ENCODE results near the gene FLNC. TPM values are rescaled to one million over a fixed set of nuclear protein-coding genes. Genes with fewer than 3 reads are reported as not detected.

FLNC gene
- total and polyA plus RNA-seq, 3 experiments from 2014 or later = not detected

DNA sequence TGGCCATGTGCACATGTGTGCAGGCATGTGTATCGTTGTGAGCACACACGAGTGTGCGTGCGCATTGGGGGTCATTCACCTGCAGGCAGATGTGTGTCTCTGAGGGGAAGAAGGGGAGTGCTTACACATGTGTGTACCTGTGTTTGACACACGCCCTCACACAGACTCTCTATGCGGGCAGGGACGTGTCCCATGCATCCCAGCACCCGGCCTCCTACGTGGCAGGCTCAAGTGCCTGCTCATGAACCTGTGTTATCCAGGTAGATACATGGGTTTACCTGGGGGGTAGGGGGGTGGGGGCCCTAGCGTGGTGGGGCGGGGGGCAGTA is 61.7 kb downstream of the FLNC start:
- H3K9me3 ChIP-seq (ENCODE audit: low read length) = no peaks in the 10 kb centered on the region
- H3K4me1 ChIP-seq (ENCODE audit: insufficient read depth, low read length) = no peaks in the 10 kb centered on the region
- no peaks in the 10 kb centered on the region for H3K36me3 ChIP-seq (ENCODE audit: insufficient read depth, low read length)
- peak overlapping the region in 3 of 7 donors; percentile 27 to 38 (median 27) for H3K4me3 Mint-ChIP-seq
- peak in 1 of 5 donors; percentile 17 for DNase-seq
- peak overlapping the region in 1 of 8 donors; percentile 35 for H3K27ac Mint-ChIP-seq
- no peak overlapping the region for H3K4me3 ChIP-seq (ENCODE audit: low read length)
- CTCF ChIA-PET = no interaction called here
- H3K27ac ChIP-seq (ENCODE audit: low read depth, low read length) = no peak overlapping the region
- H3K4me1 Mint-ChIP-seq = peaks cover 3 to 4% (median 3%) of the 10 kb centered on the region in 3 donors
- peaks cover 0 to 2% (median 0%) of the 10 kb centered on the region in 3 donors for H3K36me3 Mint-ChIP-seq
- peaks cover 5 to 14% of the 10 kb centered on the region in 2 donors for H3K27me3 Mint-ChIP-seq
- H3K9me3 Mint-ChIP-seq = no peaks in the 10 kb centered on the region
- POLR2A ChIA-PET = no interaction called here
- peaks cover 7% of the 10 kb centered on the region for H3K27me3 ChIP-seq (ENCODE audit: insufficient read depth, low read length, poor library complexity, severe bottlenecking)

DNA sequence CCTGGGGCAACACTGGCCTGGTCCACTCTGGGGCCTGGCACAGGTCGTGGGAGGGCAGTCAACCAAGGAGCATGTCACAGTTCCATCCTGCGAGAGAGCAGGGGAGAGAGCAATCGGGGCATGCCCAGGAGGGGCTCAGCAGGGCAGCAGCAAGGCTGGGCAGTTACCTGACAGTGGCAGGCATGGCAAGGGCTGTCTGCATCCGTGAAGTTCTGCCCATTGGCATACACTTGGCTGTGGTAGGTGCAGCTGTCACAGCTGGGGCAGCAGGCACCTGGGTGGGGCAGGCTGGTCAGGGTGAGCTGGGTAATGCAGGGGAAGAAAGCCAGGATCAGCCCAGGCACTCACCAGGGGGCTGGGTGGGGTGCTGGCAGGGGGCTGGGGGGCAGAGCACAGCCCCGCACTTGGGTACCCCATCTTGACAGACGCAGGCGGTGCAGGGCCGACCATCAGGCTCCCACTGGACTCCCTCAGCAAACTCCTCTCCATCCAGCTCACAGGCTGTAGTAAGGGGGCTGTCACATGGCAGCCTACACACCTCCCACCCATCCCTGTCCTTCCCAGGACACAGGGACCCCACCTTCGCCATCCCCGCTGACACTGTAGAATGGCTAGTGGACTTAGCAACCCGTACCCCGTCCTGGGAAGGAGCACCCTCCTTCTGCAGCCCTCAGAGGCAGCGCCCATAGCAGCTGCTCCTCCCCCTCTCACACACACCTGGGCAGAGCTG is 62.5 kb downstream of the FLNC start:
- Histone ChIP-seq H3K4me3 (ENCODE audit: low read length) (no peak overlapping the region), H3K27ac (ENCODE audit: low read depth, low read length) (no peak overlapping the region), H3K4me1 (ENCODE audit: insufficient read depth, low read length) (no peaks in the 10 kb centered on the region), H3K9me3 (ENCODE audit: low read length) (no peaks in the 10 kb centered on the region), H3K27me3 (ENCODE audit: insufficient read depth, low read length, poor library complexity, severe bottlenecking) (peaks cover 7% of the 10 kb centered on the region), H3K36me3 (ENCODE audit: insufficient read depth, low read length) (no peaks in the 10 kb centered on the region)
- no peak overlapping the region for H3K27ac Mint-ChIP-seq
- DNase-seq = peak in 1 of 5 donors; percentile 43
- CTCF ChIA-PET = no interaction called here
- H3K4me3 Mint-ChIP-seq = peak overlapping the region in 1 of 7 donors; percentile 44
- H3K9me3 Mint-ChIP-seq = no peaks in the 10 kb centered on the region
- POLR2A ChIA-PET = no interaction called here
- peaks cover 3 to 4% (median 3%) of the 10 kb centered on the region in 3 donors for H3K4me1 Mint-ChIP-seq
- H3K27me3 Mint-ChIP-seq = peaks cover 5 to 14% of the 10 kb centered on the region in 2 donors
- H3K36me3 Mint-ChIP-seq = peaks cover 0 to 2% (median 0%) of the 10 kb centered on the region in 3 donors

- H3K4me1 Mint-ChIP-seq = peaks cover 3 to 4% (median 3%) of the 10 kb centered on the region in 3 donors
- peaks cover 5 to 14% of the 10 kb centered on the region in 2 donors for H3K27me3 Mint-ChIP-seq
- DNase-seq = peak in 1 of 5 donors; percentile 33
- ChIA-PET POLR2A (no interaction called here), CTCF (no interaction called here)
- Histone ChIP-seq H3K9me3 (ENCODE audit: low read length) (no peaks in the 10 kb centered on the region), H3K4me3 (ENCODE audit: low read length) (no peak overlapping the region), H3K27ac (ENCODE audit: low read depth, low read length) (no peak overlapping the region), H3K27me3 (ENCODE audit: insufficient read depth, low read length, poor library complexity, severe bottlenecking) (peaks cover under 1% of the 10 kb centered on the region), H3K36me3 (ENCODE audit: insufficient read depth, low read length) (no peaks in the 10 kb centered on the region), H3K4me1 (ENCODE audit: insufficient read depth, low read length) (no peaks in the 10 kb centered on the region)
- no peak overlapping the region for H3K27ac Mint-ChIP-seq
- H3K36me3 Mint-ChIP-seq = peaks cover 0 to 2% (median 0%) of the 10 kb centered on the region in 3 donors
- peaks cover 0 to 2% (median under 1%) of the 10 kb centered on the region in 5 donors for H3K9me3 Mint-ChIP-seq
- peak overlapping the region in 1 of 7 donors; percentile 44 for H3K4me3 Mint-ChIP-seq
These were observed 63.3 kb downstream of the FLNC start for GRCh38 chr7:128893251-128894100.

GRCh38 chr7:128894101-128894440 is 63.9 kb downstream of the FLNC start:
- no peaks in the 10 kb centered on the region for H3K9me3 ChIP-seq (ENCODE audit: low read length)
- CTCF ChIA-PET = no interaction called here
- peak in 1 of 5 donors; percentile 26 for DNase-seq
- H3K4me3 Mint-ChIP-seq = no peak overlapping the region
- H3K27ac ChIP-seq (ENCODE audit: low read depth, low read length) = no peak overlapping the region
- peaks cover 5 to 14% of the 10 kb centered on the region in 2 donors for H3K27me3 Mint-ChIP-seq
- POLR2A ChIA-PET = no interaction called here
- H3K4me1 Mint-ChIP-seq = peaks cover 3 to 4% (median 3%) of the 10 kb centered on the region in 3 donors
- H3K4me3 ChIP-seq (ENCODE audit: low read length) = no peak overlapping the region
- H3K36me3 ChIP-seq (ENCODE audit: insufficient read depth, low read length) = no peaks in the 10 kb centered on the region
- no peaks in the 10 kb centered on the region for H3K4me1 ChIP-seq (ENCODE audit: insufficient read depth, low read length)
- H3K36me3 Mint-ChIP-seq = peaks cover 0 to 2% (median 0%) of the 10 kb centered on the region in 3 donors
- no peak overlapping the region for H3K27ac Mint-ChIP-seq
- H3K9me3 Mint-ChIP-seq = peaks cover 0 to 2% (median 2%) of the 10 kb centered on the region in 5 donors
- H3K27me3 ChIP-seq (ENCODE audit: insufficient read depth, low read length, poor library complexity, severe bottlenecking) = no peaks in the 10 kb centered on the region

DNA sequence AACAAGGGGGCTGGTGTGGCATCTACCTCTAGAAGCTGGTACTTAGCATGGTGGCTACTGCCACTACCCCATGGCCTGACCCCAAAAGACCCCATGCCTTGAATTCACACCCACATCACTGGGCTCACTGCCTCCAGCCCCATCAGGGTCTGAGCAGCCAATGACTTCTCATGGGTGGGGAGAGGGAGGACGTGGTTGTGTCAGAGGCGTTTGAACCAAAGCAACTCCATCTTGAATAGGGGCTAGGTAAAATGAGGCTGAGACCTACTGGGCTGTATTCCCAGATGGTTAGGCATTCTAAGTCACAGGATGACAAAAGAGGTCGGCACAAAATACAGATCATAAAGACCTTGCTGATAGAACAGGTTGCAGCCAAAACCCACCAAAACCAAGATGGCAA is 65.1 kb downstream of the FLNC start:
- Mint-ChIP-seq H3K4me1 (peaks cover 0 to 3% (median 0%) of the 10 kb centered on the region in 3 donors), H3K4me3 (no peak overlapping the region), H3K27ac (peak overlapping the region in 1 of 8 donors; percentile 32), H3K27me3 (peaks cover 0 to 4% of the 10 kb centered on the region in 2 donors), H3K9me3 (peaks cover 0 to 2% (median 2%) of the 10 kb centered on the region in 5 donors), H3K36me3 (peaks cover 0 to 2% (median 0%) of the 10 kb centered on the region in 3 donors)
- DNase-seq = peak in 1 of 5 donors; percentile 7
- ChIA-PET CTCF (no interaction called here), POLR2A (no interaction called here)
- Histone ChIP-seq H3K27ac (ENCODE audit: low read depth, low read length) (no peak overlapping the region), H3K9me3 (ENCODE audit: low read length) (no peaks in the 10 kb centered on the region), H3K36me3 (ENCODE audit: insufficient read depth, low read length) (no peaks in the 10 kb centered on the region), H3K27me3 (ENCODE audit: insufficient read depth, low read length, poor library complexity, severe bottlenecking) (no peaks in the 10 kb centered on the region), H3K4me1 (ENCODE audit: insufficient read depth, low read length) (no peaks in the 10 kb centered on the region), H3K4me3 (ENCODE audit: low read length) (no peak overlapping the region)

GRCh38 chr7:128899392-128899791 is 69.2 kb downstream of the FLNC start:
- H3K4me1 Mint-ChIP-seq = no peaks in the 10 kb centered on the region
- no peak overlapping the region for H3K27ac Mint-ChIP-seq
- no peak overlapping the region for H3K4me3 Mint-ChIP-seq
- peaks cover 0 to 2% (median 0%) of the 10 kb centered on the region in 3 donors for H3K36me3 Mint-ChIP-seq
- Histone ChIP-seq H3K4me3 (ENCODE audit: low read length) (no peak overlapping the region), H3K9me3 (ENCODE audit: low read length) (no peaks in the 10 kb centered on the region), H3K4me1 (ENCODE audit: insufficient read depth, low read length) (no peaks in the 10 kb centered on the region), H3K36me3 (ENCODE audit: insufficient read depth, low read length) (no peaks in the 10 kb centered on the region), H3K27me3 (ENCODE audit: insufficient read depth, low read length, poor library complexity, severe bottlenecking) (no peaks in the 10 kb centered on the region), H3K27ac (ENCODE audit: low read depth, low read length) (no peak overlapping the region)
- H3K27me3 Mint-ChIP-seq = peaks cover 0 to 13% of the 10 kb centered on the region in 2 donors
- peaks cover 0 to 2% (median 2%) of the 10 kb centered on the region in 5 donors for H3K9me3 Mint-ChIP-seq
- no peak for DNase-seq
- POLR2A ChIA-PET = no interaction called here
- CTCF ChIA-PET = no interaction called here

GRCh38 chr7:128900237-128900636 is 70.0 kb downstream of the FLNC start:
- no peaks in the 10 kb centered on the region for H3K36me3 ChIP-seq (ENCODE audit: insufficient read depth, low read length)
- POLR2A ChIA-PET = no interaction called here
- Mint-ChIP-seq H3K4me3 (no peak overlapping the region), H3K27me3 (peaks cover 3 to 18% of the 10 kb centered on the region in 2 donors), H3K36me3 (peaks cover 0 to 2% (median 0%) of the 10 kb centered on the region in 3 donors), H3K27ac (no peak overlapping the region), H3K4me1 (no peaks in the 10 kb centered on the region), H3K9me3 (peaks cover 0 to 2% (median 2%) of the 10 kb centered on the region in 5 donors)
- no peaks in the 10 kb centered on the region for H3K4me1 ChIP-seq (ENCODE audit: insufficient read depth, low read length)
- no peaks in the 10 kb centered on the region for H3K27me3 ChIP-seq (ENCODE audit: insufficient read depth, low read length, poor library complexity, severe bottlenecking)
- no peak overlapping the region for H3K27ac ChIP-seq (ENCODE audit: low read depth, low read length)
- no peaks in the 10 kb centered on the region for H3K9me3 ChIP-seq (ENCODE audit: low read length)
- no peak overlapping the region for H3K4me3 ChIP-seq (ENCODE audit: low read length)
- CTCF ChIA-PET = interaction anchor here (1.3 kb wide), 1 partner anchor 191 kb away, joined by 4 read pairs; no protein-coding TSS in a partner anchor
- no peak for DNase-seq
